ENCODE data around the gene MACROD2. TPM values are rescaled to one million over a fixed set of nuclear protein-coding genes. Genes with fewer than 3 reads are reported as not detected.

The MACROD2 gene
- total RNA-seq, 4 donors from 2014 or later: 4.0 to 14.1 (median 10.4) TPM

GRCh38 chr20:15740046-15740775 is 1744.9 kb downstream of the MACROD2 start:
- no peak for TF ChIP-seq POLR2A (IDR thresholded peaks at IDR 0.05)
- TF ChIP-seq EP300 (IDR thresholded peaks at IDR 0.05): no peak
- no peak for TF ChIP-seq CTCF (IDR thresholded peaks at IDR 0.05)
- no peaks in the 10 kb centered on the region for H3K36me3 ChIP-seq
- H3K27me3 ChIP-seq: no peaks in the 10 kb centered on the region
- peaks cover 0 to 4% (median 0%) of the 10 kb centered on the region in 4 donors for H3K9me3 ChIP-seq
- 60 to 66% methylated on average over 3 of the region's 3 CpGs for WGBS, 2 donors
- H3K4me3 ChIP-seq: no peak overlapping the region
- H3K4me1 ChIP-seq: peaks cover 0 to 3% (median 0%) of the 10 kb centered on the region in 4 donors
- H3K27ac ChIP-seq: no peak overlapping the region
- no peak for DNase-seq (ENCODE audit: low spot score in 2 of 2)

DNA sequence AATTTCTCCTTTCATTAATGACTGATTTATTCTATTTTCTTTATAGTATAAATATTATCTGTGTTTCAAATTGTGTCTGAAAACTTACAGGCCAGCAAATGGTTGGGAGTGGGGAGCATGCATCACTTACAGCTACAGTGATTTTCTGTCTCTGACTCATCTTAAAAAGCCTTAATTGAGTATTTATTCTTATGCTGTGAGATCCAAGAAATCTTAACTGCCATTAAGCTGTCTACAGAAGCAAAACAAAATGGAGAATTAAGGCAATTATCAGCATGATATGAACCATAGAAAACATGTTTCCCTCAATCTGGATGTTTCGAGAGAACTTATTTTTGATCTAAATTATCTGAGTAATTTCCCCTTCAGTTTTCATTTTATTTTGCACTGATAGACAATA is 1746.8 kb downstream of the MACROD2 start:
- Histone ChIP-seq H3K4me1 (peaks cover 0 to 3% (median 0%) of the 10 kb centered on the region in 4 donors), H3K36me3 (no peaks in the 10 kb centered on the region), H3K27ac (no peak overlapping the region), H3K4me3 (no peak overlapping the region), H3K27me3 (no peaks in the 10 kb centered on the region), H3K9me3 (peaks cover 0 to 6% (median 2%) of the 10 kb centered on the region in 4 donors)
- DNase-seq (ENCODE audit: low spot score in 2 of 2): no peak
- 94 to 100% methylated on average over 1 of the region's 1 CpG for WGBS, 2 donors
- no peak for TF ChIP-seq EP300 (IDR thresholded peaks at IDR 0.05)
- TF ChIP-seq POLR2A (IDR thresholded peaks at IDR 0.05): no peak
- TF ChIP-seq CTCF (IDR thresholded peaks at IDR 0.05): no peak

DNA sequence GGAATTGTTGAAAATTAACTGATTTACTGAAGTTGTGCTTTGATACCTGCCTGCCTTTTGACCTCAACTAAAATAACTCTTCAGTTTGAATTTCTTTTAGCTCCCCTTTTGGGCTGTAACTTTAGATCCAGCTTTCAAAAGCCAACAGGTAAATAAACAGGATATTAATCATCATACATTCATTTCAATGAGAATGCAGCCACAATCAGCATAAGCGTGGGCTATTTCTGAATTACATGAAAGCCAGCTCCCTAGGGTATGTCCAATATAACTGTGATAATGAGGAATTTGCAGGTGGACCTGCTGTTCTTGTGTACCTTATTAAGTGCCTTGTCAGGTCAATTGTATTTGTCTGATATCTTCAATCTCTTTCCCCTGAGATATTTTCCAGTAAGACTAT is 1747.3 kb downstream of the MACROD2 start:
- Histone ChIP-seq H3K4me1 (peaks cover 0 to 3% (median 0%) of the 10 kb centered on the region in 4 donors), H3K4me3 (no peak overlapping the region), H3K36me3 (no peaks in the 10 kb centered on the region), H3K9me3 (peaks cover 0 to 11% (median 2%) of the 10 kb centered on the region in 4 donors), H3K27me3 (no peaks in the 10 kb centered on the region), H3K27ac (no peak overlapping the region)
- DNase-seq (ENCODE audit: low spot score in 2 of 2): no peak
- TF ChIP-seq EP300 (IDR thresholded peaks at IDR 0.05) (no peak), CTCF (IDR thresholded peaks at IDR 0.05) (no peak), POLR2A (IDR thresholded peaks at IDR 0.05) (no peak)
- WGBS, 2 donors: 79 to 88% methylated on average over 1 of the region's 1 CpG

- WGBS, 2 donors: 73 to 75% methylated on average over 3 of the region's 3 CpGs
- no peaks in the 10 kb centered on the region for H3K9me3 ChIP-seq
- no peak for TF ChIP-seq POLR2A (IDR thresholded peaks at IDR 0.05)
- H3K27me3 ChIP-seq: no peaks in the 10 kb centered on the region
- no peak overlapping the region for H3K4me3 ChIP-seq
- no peak overlapping the region for H3K27ac ChIP-seq
- DNase-seq (ENCODE audit: low spot score in 2 of 2): no peak
- H3K4me1 ChIP-seq: peaks cover 0 to 11% (median 2%) of the 10 kb centered on the region in 4 donors
- no peaks in the 10 kb centered on the region for H3K36me3 ChIP-seq
Measured at GRCh38 chr20:15756002-15756753, 1760.9 kb downstream of the MACROD2 start.

GRCh38 chr20:15756754-15757115 is 1761.4 kb downstream of the MACROD2 start:
- DNase-seq (ENCODE audit: low spot score in 2 of 2): no peak
- Histone ChIP-seq H3K4me1 (peaks cover 0 to 11% (median 2%) of the 10 kb centered on the region in 4 donors), H3K9me3 (no peaks in the 10 kb centered on the region), H3K36me3 (no peaks in the 10 kb centered on the region), H3K27me3 (no peaks in the 10 kb centered on the region), H3K27ac (no peak overlapping the region), H3K4me3 (no peak overlapping the region)
- 50 to 52% methylated on average over 2 of the region's 2 CpGs for WGBS, 2 donors
- TF ChIP-seq EP300 (IDR thresholded peaks at IDR 0.05): no peak
- no peak for TF ChIP-seq CTCF (IDR thresholded peaks at IDR 0.05)
- no peak for TF ChIP-seq POLR2A (IDR thresholded peaks at IDR 0.05)

All from tibial nerve (tissue), 4 donors.